GM12801 (cell line): ENCODE data around the gene CHD3.

ENCODE experiments used
- TF ChIP-seq, protein P1 (sequence below): IDR thresholded peaks from one replicate; pipeline ENCODE4 v1.5.1; 2011; ENCODE audit warnings: control low read depth; ENCODE audit not compliant: insufficient read length; ENCODE audit errors: extremely low read depth

CHD3 gene

DNA sequence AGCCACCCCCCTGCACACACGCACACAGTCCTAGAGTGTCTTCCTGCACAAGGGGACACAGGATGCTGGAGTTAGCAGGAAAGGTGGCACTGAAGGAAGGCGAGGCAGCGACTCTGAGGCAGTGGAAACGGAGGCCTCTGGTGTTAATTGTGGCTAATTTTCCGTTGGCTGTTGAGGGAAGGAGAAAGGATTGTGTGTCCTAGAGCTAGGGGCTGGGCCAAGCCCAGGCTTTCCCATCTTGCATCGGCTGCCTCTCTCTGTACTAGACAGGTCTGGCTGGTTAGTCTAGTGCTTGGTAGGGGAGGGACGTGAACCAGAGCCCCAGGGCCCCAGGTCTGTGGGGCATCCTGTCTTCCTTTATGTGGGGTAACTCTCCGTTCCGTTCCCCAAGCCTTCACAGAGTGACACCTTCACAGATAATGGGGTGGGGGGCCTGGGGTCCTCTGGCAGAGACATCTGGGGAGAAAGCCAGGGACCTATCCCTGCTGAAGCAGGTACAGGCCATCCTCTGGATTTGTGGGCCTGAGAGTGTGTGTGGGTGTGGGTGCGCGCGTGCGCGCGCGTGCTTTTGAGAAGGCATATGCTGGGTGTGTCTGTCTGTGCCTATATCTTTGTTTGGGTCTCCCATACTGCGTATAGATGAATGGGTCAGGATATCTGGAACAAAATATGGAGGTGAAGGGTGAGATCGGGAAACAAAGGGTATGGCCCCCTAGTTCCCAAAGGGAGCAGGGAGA lies at the start of gene CHD3:
Gene CHD3 (plus strand): TSS at position 606 of the 737 bp plus-strand sequence. CDS start 212 bp downstream, outside the sequence.
- TF ChIP-seq, protein P1, sequence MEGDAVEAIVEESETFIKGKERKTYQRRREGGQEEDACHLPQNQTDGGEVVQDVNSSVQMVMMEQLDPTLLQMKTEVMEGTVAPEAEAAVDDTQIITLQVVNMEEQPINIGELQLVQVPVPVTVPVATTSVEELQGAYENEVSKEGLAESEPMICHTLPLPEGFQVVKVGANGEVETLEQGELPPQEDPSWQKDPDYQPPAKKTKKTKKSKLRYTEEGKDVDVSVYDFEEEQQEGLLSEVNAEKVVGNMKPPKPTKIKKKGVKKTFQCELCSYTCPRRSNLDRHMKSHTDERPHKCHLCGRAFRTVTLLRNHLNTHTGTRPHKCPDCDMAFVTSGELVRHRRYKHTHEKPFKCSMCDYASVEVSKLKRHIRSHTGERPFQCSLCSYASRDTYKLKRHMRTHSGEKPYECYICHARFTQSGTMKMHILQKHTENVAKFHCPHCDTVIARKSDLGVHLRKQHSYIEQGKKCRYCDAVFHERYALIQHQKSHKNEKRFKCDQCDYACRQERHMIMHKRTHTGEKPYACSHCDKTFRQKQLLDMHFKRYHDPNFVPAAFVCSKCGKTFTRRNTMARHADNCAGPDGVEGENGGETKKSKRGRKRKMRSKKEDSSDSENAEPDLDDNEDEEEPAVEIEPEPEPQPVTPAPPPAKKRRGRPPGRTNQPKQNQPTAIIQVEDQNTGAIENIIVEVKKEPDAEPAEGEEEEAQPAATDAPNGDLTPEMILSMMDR = no peak

DNA sequence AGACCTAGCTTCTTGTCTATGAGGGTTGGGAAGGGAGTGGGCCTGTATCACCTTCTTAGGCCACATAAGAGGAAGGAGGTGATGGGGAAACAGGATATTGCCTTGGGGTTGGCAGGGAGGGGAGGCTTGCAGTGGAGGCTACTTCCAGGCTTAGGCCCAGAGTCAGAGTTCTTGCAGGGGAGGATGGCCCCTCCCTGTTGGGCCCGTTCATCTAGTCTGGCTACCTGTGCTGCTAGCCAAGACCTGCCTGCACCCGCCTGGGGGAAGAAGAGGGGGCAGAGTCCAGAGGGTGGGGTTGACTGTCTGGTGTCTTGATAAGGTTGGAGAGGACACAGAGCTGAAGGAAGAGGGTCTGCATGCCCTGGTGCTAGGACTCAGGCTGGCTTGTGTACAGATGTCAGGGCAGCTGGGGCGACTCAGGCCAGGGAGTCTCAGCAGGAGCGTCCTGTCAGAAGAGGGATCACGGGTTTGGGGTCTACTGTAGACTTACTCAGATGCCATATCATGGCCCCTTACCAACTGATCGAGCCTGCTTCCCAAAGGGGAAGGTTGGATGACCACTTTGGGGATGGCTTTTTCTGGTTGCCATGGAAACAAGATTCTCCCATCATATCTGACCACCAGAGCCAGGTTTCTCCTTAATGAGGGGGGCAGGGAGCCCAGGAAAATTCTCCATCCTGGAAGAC lies 49.3 kb upstream of the CHD3 start:
- TF ChIP-seq, protein P1 = no peak

DNA sequence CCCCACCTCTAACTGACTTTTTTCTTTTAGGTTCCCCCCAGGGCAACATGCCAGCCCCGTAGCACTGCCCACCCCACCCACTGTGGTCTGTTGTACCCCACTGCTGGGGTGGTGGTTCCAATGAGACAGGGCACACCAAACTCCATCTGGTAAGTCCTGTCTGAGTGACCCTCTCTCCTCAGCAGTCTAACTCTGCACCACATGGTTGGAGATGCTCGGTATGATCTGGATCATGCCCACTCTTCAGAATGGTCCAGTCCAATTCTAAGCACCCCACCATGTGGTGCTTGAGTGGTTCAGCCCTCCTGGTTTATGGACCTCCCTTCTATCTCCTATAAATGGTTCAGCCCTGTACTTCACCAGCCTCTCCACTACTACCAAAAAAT lies 48.7 kb upstream of the CHD3 start:
- TF ChIP-seq, protein P1 = no peak

DNA sequence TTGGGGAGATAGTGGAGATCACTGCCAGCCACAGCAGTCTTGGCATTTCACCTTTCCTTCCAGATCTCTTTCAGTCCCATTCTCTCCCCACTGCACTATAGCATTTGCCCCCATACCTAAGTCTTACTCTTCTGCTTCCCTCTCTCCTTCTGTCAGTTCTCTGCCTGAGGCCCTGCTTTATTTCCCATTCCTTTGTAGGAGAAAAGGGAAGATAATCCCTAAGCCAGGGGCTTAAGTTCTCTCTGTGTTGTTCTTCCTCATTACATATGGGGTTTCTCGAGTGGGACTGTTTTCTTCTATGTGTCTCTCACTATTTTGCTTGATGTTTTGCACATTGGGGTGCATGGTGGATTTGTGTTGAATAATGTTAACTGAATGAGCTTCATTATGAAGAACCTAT lies 48.1 kb upstream of the CHD3 start:
- TF ChIP-seq, protein P1 = no peak

DNA sequence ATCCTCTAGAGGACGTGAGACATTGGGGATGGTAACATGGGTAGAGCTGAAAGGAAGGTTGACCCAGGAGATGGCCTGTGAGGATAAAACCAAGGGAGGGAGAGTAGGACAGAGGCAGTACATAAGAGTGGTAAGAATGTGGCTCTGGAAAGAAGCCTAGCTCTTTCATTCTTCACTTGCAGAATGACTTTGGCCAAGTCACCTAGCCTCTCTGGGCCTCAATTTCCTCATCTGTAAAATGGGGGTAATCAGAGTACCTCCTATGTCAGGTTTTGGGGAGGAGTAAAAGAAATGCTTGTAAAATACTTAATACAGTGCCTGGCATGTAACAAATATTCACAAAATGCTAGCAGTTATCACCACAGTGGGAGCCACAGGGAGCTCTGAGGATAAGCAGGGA lies 47.7 kb upstream of the CHD3 start:
- TF ChIP-seq, protein P1 = no peak

DNA sequence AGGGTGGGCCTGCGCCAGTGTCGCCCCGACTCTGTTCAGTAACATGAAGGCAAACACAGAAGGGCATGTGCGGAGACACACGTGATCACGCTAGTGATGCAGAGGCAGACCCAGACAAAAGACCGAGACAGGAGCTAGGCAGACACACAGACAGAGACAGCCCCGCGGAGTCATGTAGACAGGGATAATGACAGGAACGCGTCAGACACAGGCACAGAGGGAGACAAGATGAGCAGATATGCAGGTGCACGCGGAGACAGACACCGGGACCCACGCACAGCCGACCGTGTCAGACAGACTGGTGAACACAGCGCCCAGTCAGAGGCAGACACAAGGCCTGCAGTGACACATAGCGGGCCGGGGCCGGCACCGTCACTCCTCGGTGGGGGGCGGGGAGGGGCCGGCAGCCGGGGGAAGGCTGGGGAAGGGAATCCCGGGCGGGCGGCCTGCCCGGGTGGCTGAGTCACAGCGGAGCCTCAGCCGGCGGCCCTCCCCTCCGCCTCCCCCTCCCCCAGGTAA lies 47.1 kb upstream of the CHD3 start:
- TF ChIP-seq, protein P1 = no peak

DNA sequence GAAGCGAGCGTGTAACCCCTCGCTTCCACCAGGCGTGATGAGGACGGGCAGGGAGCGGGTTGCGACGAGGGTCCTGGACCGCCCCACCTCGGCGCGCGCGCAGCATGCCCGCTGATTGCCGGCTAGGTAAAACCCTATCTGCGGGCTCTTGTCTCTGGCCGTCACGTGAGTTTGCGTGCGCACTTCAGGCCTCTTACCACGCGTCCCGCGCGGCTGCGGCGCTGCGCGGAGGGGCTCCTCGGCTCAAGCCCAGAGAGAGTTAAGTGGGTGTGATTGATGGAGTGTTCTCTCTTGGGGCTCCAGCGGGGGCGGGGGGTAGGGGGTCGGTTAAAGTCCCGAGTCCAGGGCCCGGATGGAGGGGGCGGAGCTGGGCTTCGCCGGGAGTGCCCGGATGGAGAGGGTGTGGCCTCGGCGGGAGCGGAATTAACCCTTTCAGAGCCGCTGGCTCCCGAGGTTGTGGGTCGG lies 46.6 kb upstream of the CHD3 start:
- TF ChIP-seq, protein P1 = no peak
